Loucy (cell line): Measurements from ENCODE around the gene NBPF1.
"Not testable (repeated sequence)": the region's sequence is repeated elsewhere in the genome, so short reads cannot be mapped to it uniquely, and the experiment has no call there.

ENCODE experiments used
- CTCF ChIP-seq: fragments of 200-600 bp; sonication (generic); conservative IDR thresholded peaks from 2 replicates; pipeline ENCODE4 v1.5.1; 2014; ENCODE audit warnings: mild to moderate bottlenecking, antibody characterized with exemption, low read length
- EZH2phosphoT487 ChIP-seq: fragments of 200-600 bp; IDR thresholded peaks from 2 replicates; pipeline ENCODE4 v1.6.1; 2018; ENCODE audit warnings: antibody characterized with exemption, mild to moderate bottlenecking, moderate library complexity, borderline replicate concordance

DNA sequence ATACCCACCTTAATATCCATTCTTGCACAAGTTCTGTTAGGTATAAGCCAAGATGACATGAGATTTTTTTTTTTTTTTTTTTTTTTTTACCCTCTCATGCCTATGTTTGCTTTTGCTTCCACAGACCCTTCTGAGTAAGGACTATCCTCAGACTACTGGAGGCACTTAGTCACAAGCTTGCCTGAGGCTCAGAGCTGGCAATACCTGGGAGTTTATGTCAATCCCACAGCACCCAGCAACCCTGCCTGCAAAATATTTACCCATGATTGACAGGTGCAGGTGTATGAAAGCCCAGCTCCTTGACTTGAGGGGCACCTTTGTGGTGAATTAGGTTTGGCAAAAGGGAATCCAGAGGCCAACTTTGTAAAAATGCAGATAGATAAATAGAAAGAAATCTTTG is 87.6 kb downstream of the NBPF1 start:
- TF ChIP-seq CTCF, EZH2phosphoT487: not testable (repeated sequence)
